ENCODE measurements around the gene ANKRD1.

DNA sequence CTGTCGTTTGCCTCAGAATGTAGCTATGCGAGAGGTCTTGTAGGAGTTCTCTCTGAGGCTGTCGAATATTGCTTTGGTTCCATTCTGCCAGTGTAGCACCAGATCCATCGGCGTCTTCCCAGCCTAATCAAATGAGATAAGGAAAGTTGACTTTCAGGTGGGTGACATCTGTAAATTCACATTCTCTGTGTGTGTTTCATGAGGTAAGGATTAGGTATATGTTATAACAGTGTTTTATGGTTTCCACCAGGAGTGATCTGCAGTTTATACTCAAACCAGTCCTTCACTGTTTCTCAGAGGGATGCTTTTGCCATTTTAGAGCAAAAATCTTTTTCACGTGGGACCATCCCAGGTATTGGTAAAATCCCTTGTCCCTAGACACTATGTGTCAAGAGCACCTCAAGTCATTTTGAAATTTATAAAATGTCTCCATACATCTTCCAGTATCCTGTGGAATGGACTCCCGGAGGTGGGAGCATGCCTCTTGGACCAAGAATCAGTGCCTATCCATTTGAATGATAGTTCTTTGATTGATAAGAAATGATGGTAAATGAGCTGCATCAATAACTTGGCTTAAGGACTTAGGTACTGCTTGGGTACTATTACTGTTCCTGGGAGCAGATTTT, 7.9 kb downstream of the ANKRD1 start:
- TF ChIP-seq POLR2A (IDR thresholded peaks at IDR 0.05) = peak in 1 of 2 donors; percentile 33
- TF ChIP-seq, protein P1, sequence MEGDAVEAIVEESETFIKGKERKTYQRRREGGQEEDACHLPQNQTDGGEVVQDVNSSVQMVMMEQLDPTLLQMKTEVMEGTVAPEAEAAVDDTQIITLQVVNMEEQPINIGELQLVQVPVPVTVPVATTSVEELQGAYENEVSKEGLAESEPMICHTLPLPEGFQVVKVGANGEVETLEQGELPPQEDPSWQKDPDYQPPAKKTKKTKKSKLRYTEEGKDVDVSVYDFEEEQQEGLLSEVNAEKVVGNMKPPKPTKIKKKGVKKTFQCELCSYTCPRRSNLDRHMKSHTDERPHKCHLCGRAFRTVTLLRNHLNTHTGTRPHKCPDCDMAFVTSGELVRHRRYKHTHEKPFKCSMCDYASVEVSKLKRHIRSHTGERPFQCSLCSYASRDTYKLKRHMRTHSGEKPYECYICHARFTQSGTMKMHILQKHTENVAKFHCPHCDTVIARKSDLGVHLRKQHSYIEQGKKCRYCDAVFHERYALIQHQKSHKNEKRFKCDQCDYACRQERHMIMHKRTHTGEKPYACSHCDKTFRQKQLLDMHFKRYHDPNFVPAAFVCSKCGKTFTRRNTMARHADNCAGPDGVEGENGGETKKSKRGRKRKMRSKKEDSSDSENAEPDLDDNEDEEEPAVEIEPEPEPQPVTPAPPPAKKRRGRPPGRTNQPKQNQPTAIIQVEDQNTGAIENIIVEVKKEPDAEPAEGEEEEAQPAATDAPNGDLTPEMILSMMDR (IDR thresholded peaks at IDR 0.05) = no peak

All from heart left ventricle (tissue), 13 donors.